ACHN (cell line): ENCODE results near the gene ARIH2.
A peak's percentile ranks its signal among the peaks of the same experiment; 100 is the strongest.

Experiments
- DNase-seq: peaks from one replicate; pipeline ENCODE4 v3.0.0-alpha.2; 2015
- in situ Hi-C: cut with HindIII; loops from 2 replicates; pipeline ENCODE4 v1.10.0; 2017; ENCODE audit warnings: low sequenced_read_pairs, low pct_ligation_motif_present, low pct_unique_long_range_greater_than_20kb

ARIH2 gene

GRCh38 chr3:49024449-49024848, 105.8 kb downstream of the ARIH2 start:
- in situ Hi-C loops: no loop called here
- no peak for DNase-seq

GRCh38 chr3:49025005-49025792, 106.6 kb downstream of the ARIH2 start:
- no peak for DNase-seq
- in situ Hi-C loops: no loop called here

GRCh38 chr3:49025793-49026520, 107.3 kb downstream of the ARIH2 start:
- in situ Hi-C loops: no loop called here
- DNase-seq: no peak

- DNase-seq: no peak
- in situ Hi-C loops: no loop called here
Measured at GRCh38 chr3:49026536-49026935, 107.9 kb downstream of the ARIH2 start.

- in situ Hi-C loops: no loop called here
Measured at GRCh38 chr3:49027634-49028033, 109.0 kb downstream of the ARIH2 start.

GRCh38 chr3:49028298-49028672, 109.6 kb downstream of the ARIH2 start:
- no peak for DNase-seq
- in situ Hi-C loops: no loop called here

More at GRCh38 chr3:49027634-49028033, 109.0 kb downstream of the ARIH2 start:
- DNase-seq: no peak

- peak; percentile 91 for DNase-seq
- in situ Hi-C loops: no loop called here
Measured at GRCh38 chr3:49028673-49029562, 110.3 kb downstream of the ARIH2 start, which contains the start of gene IMPDH2. TSS of gene IMPDH2 (minus strand) at chr3:49029398. CDS start at chr3:49029350, 48 bp downstream.

- in situ Hi-C loops: no loop called here
Measured at GRCh38 chr3:49029563-49029884, 110.9 kb downstream of the ARIH2 start.

GRCh38 chr3:49030321-49030720, 111.7 kb downstream of the ARIH2 start:
- in situ Hi-C loops: no loop called here
- no peak for DNase-seq

More at GRCh38 chr3:49029563-49029884, 110.9 kb downstream of the ARIH2 start:
- no peak for DNase-seq

- in situ Hi-C loops: no loop called here
- DNase-seq: no peak
Measured at GRCh38 chr3:49032646-49033304, 114.1 kb downstream of the ARIH2 start.

GRCh38 chr3:49034650-49035049, 116.0 kb downstream of the ARIH2 start:
- DNase-seq: no peak
- in situ Hi-C loops: no loop called here

GRCh38 chr3:49035281-49035680, 116.6 kb downstream of the ARIH2 start:
- in situ Hi-C loops: no loop called here
- DNase-seq: no peak
